Stimulated activated CD8-positive, alpha-beta memory T cell treated with anti-CD3 and anti-CD28 coated beads, Interleukin-4, amount 100 ng/mL, for 24 hours (primary cell): ENCODE results near the gene RNF103.
"Not testable (repeated sequence)": the region's sequence is repeated elsewhere in the genome, so short reads cannot be mapped to it uniquely, and the experiment has no call there.

ENCODE experiments used
- DNase-seq: peaks from one replicate; pipeline ENCODE4 v3.0.0-alpha.2; 2020; ENCODE audit warnings: low read depth

RNF103 gene

DNA sequence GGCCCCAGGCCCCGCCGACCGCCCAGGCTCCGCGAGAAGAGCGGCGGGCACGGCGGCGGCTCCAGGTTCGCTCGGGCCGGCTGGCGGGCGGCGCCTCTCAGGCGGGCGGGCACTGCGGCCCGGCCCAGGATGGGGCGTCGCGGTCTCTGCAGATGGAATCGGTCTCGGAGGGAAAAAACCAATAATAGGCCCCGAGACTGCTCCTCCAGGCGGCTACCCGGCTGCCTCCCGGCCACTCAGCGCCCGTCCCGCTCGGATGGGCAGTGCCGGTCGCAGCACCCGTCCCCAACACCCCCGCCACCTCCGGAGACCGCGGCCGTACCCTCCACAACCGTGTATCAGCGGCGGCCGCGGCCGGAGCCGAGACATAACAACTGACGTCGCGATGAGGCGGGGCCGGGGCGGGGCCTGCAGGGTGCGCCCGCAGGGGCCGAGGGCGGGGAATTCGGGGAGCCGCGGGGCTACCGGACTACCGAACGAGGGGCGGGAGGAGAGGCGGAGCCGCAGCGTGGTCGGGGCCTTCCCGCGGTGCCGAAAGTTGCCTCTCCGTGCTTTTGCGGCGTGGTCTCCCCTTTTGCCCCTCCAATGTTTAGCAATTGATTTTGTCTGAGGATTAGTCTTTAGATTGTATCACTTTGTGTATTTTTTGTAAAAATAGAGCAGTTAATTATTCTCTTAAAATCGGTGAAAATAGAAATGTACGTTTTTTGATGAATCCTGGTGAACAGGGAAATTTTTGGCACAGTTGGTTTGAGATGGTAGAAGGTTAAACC lies at the start of gene RNF103:
RNF103 (minus strand) TSS at position 372 of the 773 bp plus-strand sequence. CDS start 979 bp downstream, outside the sequence.
- peak; percentile 93 for DNase-seq

DNA sequence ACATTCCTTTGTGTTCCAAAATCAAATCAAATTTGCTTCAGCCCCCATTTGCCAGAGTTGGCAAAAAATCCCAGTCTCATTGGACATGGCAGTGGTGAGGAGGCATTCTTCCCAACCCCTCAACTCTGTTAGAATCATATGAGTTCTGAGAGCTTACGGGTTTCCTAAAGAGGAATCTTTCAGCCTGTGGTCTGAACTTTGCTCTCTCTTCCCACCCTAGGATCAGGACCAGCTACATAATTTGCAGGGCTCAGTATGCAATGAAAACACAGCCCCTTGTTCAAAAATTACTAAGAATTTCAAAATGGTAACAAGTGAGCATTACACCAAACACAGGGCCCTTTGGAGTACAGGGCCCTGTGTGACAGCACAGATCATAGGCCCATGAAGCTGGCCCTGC lies 49.3 kb upstream of the RNF103 start:
- no peak for DNase-seq

- DNase-seq, result no peak
Observed at GRCh38 chr2:86672027-86672545, 48.4 kb upstream of the RNF103 start.

DNA sequence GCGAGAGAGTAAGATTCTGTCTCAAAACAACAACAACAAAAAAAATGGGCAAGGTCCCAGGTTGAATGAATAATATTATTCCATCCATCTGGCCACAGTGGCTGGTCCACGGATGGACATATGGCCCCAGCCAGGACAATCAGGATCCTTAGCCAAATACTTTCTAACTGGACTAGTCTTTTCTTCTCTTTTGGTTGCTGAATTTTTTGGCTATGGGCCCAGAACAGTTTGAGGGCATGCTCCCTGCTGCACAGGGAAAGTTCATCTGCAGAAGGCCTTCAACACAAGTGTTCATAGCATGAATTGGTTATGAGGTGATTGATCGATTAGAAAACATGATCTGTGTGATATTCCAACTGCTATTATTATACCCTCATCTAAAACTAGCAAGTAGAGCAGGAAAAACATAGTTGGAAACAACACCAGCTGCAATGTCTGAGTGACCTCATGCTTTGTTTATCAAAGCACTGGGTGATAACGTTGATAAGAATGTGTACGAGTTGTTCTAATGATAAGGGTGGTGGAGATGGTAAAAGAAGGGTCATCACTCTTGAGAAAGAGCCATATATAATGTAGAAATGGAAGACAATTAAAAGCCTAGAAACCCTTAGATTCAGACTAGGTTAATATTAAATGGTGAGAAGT lies 47.8 kb upstream of the RNF103 start:
- DNase-seq, result no peak

DNA sequence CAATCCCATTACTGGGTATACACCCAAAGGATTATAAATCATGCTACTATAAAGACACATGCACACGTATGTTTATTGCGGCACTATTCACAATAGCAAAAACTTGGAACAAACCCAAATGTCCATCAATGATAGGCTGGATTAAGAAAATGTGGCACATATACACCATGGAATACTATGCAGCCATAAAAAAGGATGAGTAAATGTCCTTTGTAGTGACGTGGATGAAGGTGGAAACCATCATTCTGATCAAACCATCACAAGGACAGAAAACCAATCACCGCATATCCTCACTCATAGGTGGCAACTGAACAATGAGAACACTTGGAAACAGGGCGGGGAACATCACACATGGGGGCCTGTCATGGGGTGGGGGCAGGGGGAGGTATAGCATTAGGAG lies 45.7 kb upstream of the RNF103 start:
- not testable (repeated sequence) for DNase-seq

DNA sequence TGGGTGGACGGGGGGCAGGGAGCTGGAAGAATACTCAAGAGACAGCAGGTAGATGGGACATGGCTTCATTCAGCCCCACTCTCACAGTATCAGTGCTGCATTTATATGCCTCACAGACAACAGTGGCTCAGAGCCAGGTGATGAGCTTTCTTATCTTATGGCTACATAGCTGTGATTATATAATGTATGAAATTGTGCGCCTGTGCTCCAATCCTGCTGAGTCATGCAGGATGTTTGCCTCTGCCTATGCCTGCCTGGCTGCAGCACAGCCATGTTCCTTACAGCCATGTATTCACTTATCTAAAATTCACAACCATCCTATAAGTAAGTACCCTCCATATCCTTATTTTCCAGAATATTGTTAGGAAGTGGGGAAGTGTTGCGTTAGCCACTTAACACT lies 37.7 kb upstream of the RNF103 start:
- no peak for DNase-seq

- no peak for DNase-seq
Observed at GRCh38 chr2:86650188-86650587, 26.5 kb upstream of the RNF103 start.

DNA sequence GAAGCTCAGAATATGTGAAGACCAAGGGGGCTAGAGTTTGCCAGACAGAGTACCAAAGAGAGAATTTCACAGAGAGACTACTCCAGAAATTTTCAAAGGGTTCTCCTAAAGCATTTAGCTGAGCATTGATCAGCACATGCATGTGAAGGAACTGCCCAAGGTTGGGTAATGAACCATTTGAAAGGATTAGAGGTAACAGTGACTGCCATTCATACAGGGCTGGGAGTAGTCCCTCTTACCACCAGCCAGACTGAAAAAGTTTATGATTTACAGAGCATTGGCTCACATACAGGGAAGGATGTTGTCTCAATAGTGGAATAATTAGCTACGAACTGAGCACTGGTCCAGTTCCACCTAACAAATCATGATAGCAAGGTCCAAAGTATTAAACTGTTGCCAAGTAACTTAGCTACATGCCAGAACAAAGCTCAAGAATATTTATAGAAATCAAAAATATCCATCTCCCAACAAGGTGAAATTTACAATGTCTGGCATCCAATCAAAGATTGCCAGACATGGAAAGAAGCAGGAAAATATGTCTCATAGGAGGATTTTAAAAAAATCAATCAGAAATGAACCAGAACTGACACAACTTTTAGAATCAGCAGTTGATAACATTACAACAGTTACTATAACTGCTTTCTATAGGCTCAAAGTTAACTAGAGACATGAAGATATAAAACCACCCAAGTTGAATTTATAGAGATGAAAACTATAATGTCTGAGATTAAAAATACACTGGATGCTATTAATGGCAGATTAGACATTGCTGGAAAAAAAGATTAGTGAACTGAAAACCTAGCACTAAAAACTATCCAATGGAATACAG lies 25.7 kb upstream of the RNF103 start:
- DNase-seq, result no peak

- no peak for DNase-seq
Observed at GRCh38 chr2:86648681-86649080, 25.0 kb upstream of the RNF103 start.

- DNase-seq, result no peak
Observed at GRCh38 chr2:86646865-86647264, 23.2 kb upstream of the RNF103 start.

DNA sequence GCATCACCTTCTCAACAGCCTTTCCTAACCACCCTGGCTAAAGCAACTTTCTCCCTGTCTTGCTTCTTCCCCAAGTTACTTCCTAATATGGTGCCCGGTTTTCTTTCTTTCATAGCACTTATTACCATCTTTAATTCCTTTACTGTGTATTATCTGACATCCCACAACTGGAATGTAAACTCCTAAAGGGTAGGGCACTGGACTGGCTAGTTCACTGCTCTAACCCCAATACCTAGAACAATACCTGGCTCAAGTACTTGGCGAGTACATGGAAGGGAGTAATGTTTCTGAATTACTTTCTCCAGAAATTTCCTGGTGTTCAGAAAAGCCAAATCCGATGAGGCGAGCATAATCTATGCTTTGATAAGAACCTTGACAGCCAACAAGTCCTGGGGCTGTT lies 22.7 kb upstream of the RNF103 start:
- DNase-seq, result no peak

GRCh38 chr2:86645752-86646151 lies 22.1 kb upstream of the RNF103 start:
- DNase-seq, result no peak

DNA sequence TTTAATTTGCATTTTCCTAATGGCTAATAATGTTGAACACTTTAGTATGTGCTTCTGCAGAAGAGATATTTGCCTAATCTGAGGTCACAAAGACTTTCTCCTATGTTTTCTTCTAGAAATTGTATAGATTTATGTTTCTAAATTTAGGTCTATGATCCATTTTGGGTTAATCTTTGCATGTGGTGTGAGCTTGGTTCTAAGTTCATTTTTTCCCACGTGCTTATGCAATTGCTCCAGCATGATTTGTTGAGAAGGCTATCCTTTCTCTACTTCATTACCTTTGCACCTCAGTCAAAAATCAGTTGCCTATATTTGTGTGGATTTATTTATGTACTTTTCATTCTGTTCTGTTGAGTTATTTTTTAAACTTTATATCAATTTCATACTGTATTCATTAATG lies 15.0 kb upstream of the RNF103 start:
- DNase-seq, result no peak

GRCh38 chr2:86636842-86637241 lies 13.2 kb upstream of the RNF103 start:
- no peak for DNase-seq

DNA sequence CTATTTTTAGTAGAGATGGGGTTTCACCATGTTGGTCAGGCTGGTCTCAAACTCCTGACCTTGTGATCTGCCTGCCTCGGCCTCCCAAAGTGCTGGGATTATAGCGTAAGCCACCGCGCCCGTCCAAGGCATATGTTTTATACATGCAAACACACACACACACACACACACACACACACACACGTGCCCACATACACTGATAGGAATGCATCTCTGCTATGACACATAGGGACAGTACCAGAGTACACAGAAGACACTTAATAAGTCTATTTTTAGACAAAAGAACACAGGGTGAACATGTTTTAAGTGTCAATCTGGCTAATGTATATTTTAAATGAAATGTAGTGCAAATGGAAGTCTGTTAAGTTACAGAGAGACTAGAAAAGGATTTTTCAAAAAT lies 10.7 kb upstream of the RNF103 start:
- no peak for DNase-seq

GRCh38 chr2:86633155-86633651 lies 9.5 kb upstream of the RNF103 start:
- DNase-seq, result no peak

- no peak for DNase-seq
Observed at GRCh38 chr2:86632672-86633071, 9.0 kb upstream of the RNF103 start.

- no peak for DNase-seq
Observed at GRCh38 chr2:86631846-86632485, 8.3 kb upstream of the RNF103 start.

DNA sequence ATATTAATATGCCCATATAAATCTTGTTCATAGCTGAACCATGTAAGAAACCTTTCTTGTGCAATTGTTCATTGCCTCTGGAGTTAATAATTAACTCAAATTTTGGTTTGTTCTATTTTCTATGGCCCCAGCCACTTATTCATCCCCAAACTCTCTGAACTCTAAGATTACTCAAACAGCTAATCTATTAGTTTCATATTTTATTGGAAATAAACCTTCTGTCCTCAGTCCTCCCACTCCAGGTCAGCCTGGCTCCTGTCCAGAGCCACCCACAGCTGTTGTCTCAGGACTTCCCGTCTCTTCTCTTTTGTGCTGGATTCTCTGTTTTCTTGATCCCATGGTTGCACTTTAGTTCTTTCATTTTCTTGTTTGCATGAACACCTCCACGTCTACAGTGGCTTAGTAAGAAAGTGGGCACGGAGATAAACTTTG lies 4.4 kb upstream of the RNF103 start:
- DNase-seq, result no peak

DNA sequence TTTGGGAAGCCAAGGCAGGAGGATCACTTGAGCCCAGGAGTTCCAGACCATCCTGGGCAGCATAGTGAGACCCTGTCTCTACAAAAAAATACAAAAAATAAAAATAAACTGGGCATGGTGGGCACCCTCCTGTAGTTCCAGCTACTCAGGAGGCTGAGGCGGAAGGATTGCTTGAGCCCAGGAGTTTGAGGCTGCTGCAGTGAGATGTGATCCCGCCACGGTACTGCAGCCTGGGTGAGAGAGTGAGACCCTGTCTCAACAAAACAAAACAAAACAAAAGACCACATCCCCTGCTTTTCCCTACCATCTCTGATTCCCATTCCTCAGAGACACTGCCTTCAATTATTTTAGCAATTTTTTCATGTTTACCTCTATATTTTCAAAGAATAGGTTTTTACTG lies 3.9 kb upstream of the RNF103 start:
- no peak for DNase-seq

GRCh38 chr2:86625096-86625495 lies 1.4 kb upstream of the RNF103 start:
- no peak for DNase-seq

DNA sequence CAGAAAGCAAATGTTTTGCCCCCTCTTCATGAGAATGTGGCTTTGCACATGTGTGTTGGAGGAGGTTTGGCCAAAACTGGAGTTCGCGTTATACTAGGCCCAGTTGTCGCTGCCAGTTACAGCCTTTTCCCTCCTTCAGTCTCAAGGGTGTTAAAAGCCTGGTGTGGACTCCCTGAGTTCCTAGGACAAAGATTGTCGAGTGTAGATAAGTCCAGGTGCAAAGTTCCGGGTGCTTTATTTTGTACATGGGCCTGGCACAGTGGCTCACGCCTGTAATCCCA lies 542 bp upstream of the RNF103 start:
- no peak for DNase-seq
